ENCODE data around the gene CRTAP.

- no peak for TF ChIP-seq TAF1 (IDR thresholded peaks at IDR 0.05; ENCODE audit: borderline replicate concordance, insufficient read depth, low read length)
- TF ChIP-seq REST (IDR thresholded peaks at IDR 0.05; ENCODE audit: insufficient read depth in 1 of 2, low read depth in 2 of 2, low read length in 2 of 2) = no peak
- TF ChIP-seq POLR2AphosphoS5 (IDR thresholded peaks at IDR 0.05; ENCODE audit: low read depth, low read length) = no peak
These were observed 14.1 kb upstream of the CRTAP start for GRCh38 chr3:33099701-33100100.
